ENCODE measurements around the gene RNF214. TPM values are rescaled to one million over a fixed set of nuclear protein-coding genes. Genes with fewer than 3 reads are reported as not detected.

Gene RNF214
- total and polyA plus RNA-seq, 10 of the 15 experiments (the other 5 are each of a cell fraction or from before 2014, with no cell fraction given) = 4.8 to 16.8 (median 10.5) TPM

GRCh38 chr11:117316197-117316961, 83.9 kb downstream of the RNF214 start, which contains the start of gene BACE1:
Gene BACE1, minus strand, starts transcription at chr11:117316256. Its CDS starts 461 bp downstream, at chr11:117315795.
- H3K36me3 ChIP-seq (ENCODE audit: control insufficient read depth in 2 of 2, insufficient read depth in 2 of 2, low read length in 1 of 2) = no peaks in the 10 kb centered on the region; a peak in 1 of 4 replicates
- H3K4me2 ChIP-seq (ENCODE audit: control insufficient read depth, insufficient read depth) = peak within 1 kb of the TSS; percentile 36
- ChIA-PET CTCF (interaction anchor here (1.3 kb wide), 1 partner anchor 110 kb away, joined by 3 read pairs; no protein-coding TSS in a partner anchor), POLR2A (no interaction called here), SMC1A (ENCODE audit: uncharacterized antibody, unreplicated experiment) (no interaction called here), RAD21 (ENCODE audit: unreplicated experiment) (interaction anchor here (1.3 kb wide), 1 partner anchor 85 kb away, joined by 3 read pairs; the partner anchor contains the start of gene PCSK7)
- intact Hi-C loops (cut with micrococcal nuclease; ENCODE audit: unreplicated experiment) = no loop called here
- no peaks in the 10 kb centered on the region for H3K9me3 ChIP-seq (replicated peaks; ENCODE audit: control insufficient read depth, insufficient read depth, low read length)
- in situ Hi-C loops (cut with MboI) = no loop called here
- H3K4me1 ChIP-seq (ENCODE audit: control insufficient read depth, insufficient read depth, low read length) = peaks cover 3% of the 10 kb centered on the region
- no peak within 1 kb of the TSS for H3K27ac ChIP-seq (ENCODE audit: control insufficient read depth, insufficient read depth)
- H3K79me2 ChIP-seq (ENCODE audit: control insufficient read depth, insufficient read depth, low read length) = no peaks in the 10 kb centered on the region
- 24% methylated on average over 29 of the region's 29 CpGs for WGBS (ENCODE audit: insufficient coverage, insufficient replicate concordance, low lambda C conversion rate, missing lambda C conversion rate)
- H3K9ac ChIP-seq (ENCODE audit: control insufficient read depth, insufficient read depth, low read length) = no peak within 1 kb of the TSS
- BruUV-seq (replicated peaks) = no TSS peak
- DNase-seq (ENCODE audit: low read depth, low spot score) (no peak), ATAC-seq (peak; percentile 44), FAIRE-seq (no peak)
- H2AFZ ChIP-seq (ENCODE audit: control insufficient read depth, low read depth, low read length) = peak within 1 kb of the TSS; percentile 44
- no peaks in the 10 kb centered on the region for H4K20me1 ChIP-seq (ENCODE audit: control insufficient read depth, insufficient read depth)
- H3K4me3 ChIP-seq = peak within 1 kb of the TSS; percentile 57
- TF ChIP-seq RAD51 (IDR thresholded peaks at IDR 0.05) (no peak), SUZ12 (IDR thresholded peaks at IDR 0.05; ENCODE audit: unreplicated experiment) (peak; percentile 61), IKZF1 (conservative IDR thresholded peaks at IDR 0.05) (0 out of 2 replicates have a peak, but pooled peaks have one; percentile 36)
- H3K27me3 ChIP-seq (replicated peaks in 1 of 2; ENCODE audit: control insufficient read depth in 2 of 2, insufficient read depth in 2 of 2, low read length in 1 of 2) = peaks cover 10 to 22% of the 10 kb centered on the region in 2 experiments

- ATAC-seq (no peak), FAIRE-seq (no peak), DNase-seq (ENCODE audit: low read depth, low spot score) (no peak)
- ChIA-PET RAD21 (ENCODE audit: unreplicated experiment) (no interaction called here), POLR2A (interaction anchor here (0.6 to 1.3 kb wide), 3 partner anchors 9 to 13 kb away, joined by 3 to 5 read pairs (median 3); partner anchors contain the start of gene CEP164), CTCF (interaction anchor here (0.8 kb wide), 1 partner anchor 24 kb away, joined by 3 read pairs; no protein-coding TSS in a partner anchor), SMC1A (ENCODE audit: uncharacterized antibody, unreplicated experiment) (no interaction called here)
- Histone ChIP-seq H3K27me3 (replicated peaks in 1 of 2; ENCODE audit: control insufficient read depth in 2 of 2, insufficient read depth in 2 of 2, low read length in 1 of 2) (peaks cover 10 to 22% of the 10 kb centered on the region in 2 experiments), H3K36me3 (ENCODE audit: control insufficient read depth in 2 of 2, insufficient read depth in 2 of 2, low read length in 1 of 2) (no peaks in the 10 kb centered on the region; a peak in 1 of 4 replicates), H3K4me2 (ENCODE audit: control insufficient read depth, insufficient read depth) (no peak overlapping the region), H3K79me2 (ENCODE audit: control insufficient read depth, insufficient read depth, low read length) (no peaks in the 10 kb centered on the region), H4K20me1 (ENCODE audit: control insufficient read depth, insufficient read depth) (no peaks in the 10 kb centered on the region), H3K27ac (ENCODE audit: control insufficient read depth, insufficient read depth) (no peak overlapping the region), H3K4me3 (no peak overlapping the region), H3K9ac (ENCODE audit: control insufficient read depth, insufficient read depth, low read length) (no peak overlapping the region), H3K9me3 (replicated peaks; ENCODE audit: control insufficient read depth, insufficient read depth, low read length) (no peaks in the 10 kb centered on the region), H2AFZ (ENCODE audit: control insufficient read depth, low read depth, low read length) (no peak overlapping the region), H3K4me1 (ENCODE audit: control insufficient read depth, insufficient read depth, low read length) (peaks cover 3% of the 10 kb centered on the region)
- intact Hi-C loops (cut with micrococcal nuclease; ENCODE audit: unreplicated experiment) = no loop called here
- in situ Hi-C loops (cut with MboI) = no loop called here
- no TSS peak for BruUV-seq (replicated peaks)
- 54% methylated on average over 7 of the region's 7 CpGs for WGBS (ENCODE audit: insufficient coverage, insufficient replicate concordance, low lambda C conversion rate, missing lambda C conversion rate)
- no peak for TF ChIP-seq POLR2A (IDR thresholded peaks at IDR 0.05; ENCODE audit: low read depth, low read length)
- TF ChIP-seq PML (IDR thresholded peaks at IDR 0.05; ENCODE audit: low read length) = no peak
- TF ChIP-seq JUNB (IDR thresholded peaks at IDR 0.05) = no peak
- no peak for TF ChIP-seq ETV6 (conservative IDR thresholded peaks at IDR 0.05 in 1 of 2, IDR thresholded peaks at IDR 0.05 in 1 of 2; ENCODE audit: borderline replicate concordance in 1 of 2, low read depth in 1 of 2)
- no peak for TF ChIP-seq PBX3 (IDR thresholded peaks at IDR 0.05; ENCODE audit: insufficient replicate concordance, low read depth, low read length)
- no peak for TF ChIP-seq EZH2 (IDR thresholded peaks at IDR 0.05; ENCODE audit: borderline replicate concordance, control insufficient read depth, low read depth, low read length)
- no peak for TF ChIP-seq RB1 (IDR thresholded peaks at IDR 0.05; ENCODE audit: borderline replicate concordance)
- TF ChIP-seq SUPT20H (IDR thresholded peaks at IDR 0.05; ENCODE audit: borderline replicate concordance, control insufficient read depth, low read depth, low read length) = no peak
- no peak for TF ChIP-seq IRF4 (IDR thresholded peaks at IDR 0.05; ENCODE audit: low read depth, low read length)
- no peak for TF ChIP-seq SIN3A (IDR thresholded peaks at IDR 0.05; ENCODE audit: low read depth, low read length)
- TF ChIP-seq NR2F1 (conservative IDR thresholded peaks at IDR 0.05) = no peak
- TF ChIP-seq SP1 (IDR thresholded peaks at IDR 0.05; ENCODE audit: low read depth, low read length) = no peak
- TF ChIP-seq SREBF2 (IDR thresholded peaks at IDR 0.05; ENCODE audit: low read length) = no peak
- no peak for TF ChIP-seq BHLHE40 (IDR thresholded peaks at IDR 0.05; ENCODE audit: borderline replicate concordance in 1 of 2, low read depth in 2 of 2, low read length in 1 of 2)
These were observed 86.3 kb downstream of the RNF214 start for GRCh38 chr11:117318738-117319137.
